Tibial artery (tissue), 4 donors: ENCODE data around the gene ZMIZ1.

Experiments
- DNase-seq, 2 donors: peaks; one replicate each; pipeline ENCODE4 v3.0.0-alpha.2; 2019
- H3K27ac ChIP-seq, 2 donors: fragments of 200-600 bp; sonication (generic) in 1 of 2; 1 replicate in 1 of 2; 2 replicates in 1 of 2; pipeline ENCODE4 v1.5.1; 2018 to 2019; ENCODE audit warnings: mild to moderate bottlenecking in 1 of 2
- H3K27me3 ChIP-seq, 2 donors: fragments of 200-600 bp; sonication (generic) in 1 of 2; one replicate each; pipeline versions ENCODE4 v1.5.1 to v1.6.0; 2016 to 2019
- H3K36me3 ChIP-seq, 3 donors: fragments of 200-600 bp; sonication (generic) in 2 of 3; one replicate each; pipeline ENCODE4 v1.5.1; 2016 to 2019; ENCODE audit warnings: mild to moderate bottlenecking in 2 of 3
- H3K4me1 ChIP-seq, 4 donors: fragments of 200-600 bp; sonication (generic) in 2 of 4; 1 replicate in 3 of 4; 2 replicates in 1 of 4; pipeline ENCODE4 v1.5.1; 2016 to 2019
- H3K4me3 ChIP-seq, 2 donors: fragments of 200-600 bp; sonication (generic) in 1 of 2; 1 replicate in 1 of 2; 2 replicates in 1 of 2; pipeline ENCODE4 v1.5.1; 2018 to 2019; ENCODE audit warnings: mild to moderate bottlenecking in 2 of 2
- H3K9me3 ChIP-seq, 3 donors: fragments of 200-600 bp; sonication (generic) in 1 of 3; one replicate each; pipeline ENCODE4 v1.5.1; 2016 to 2019
- intact Hi-C: fragments of 100-400 bp; cut with DNase I; formaldehyde crosslinking; loops from one replicate; pipeline ENCODE4 v1.15.0; 2023; ENCODE audit warnings: low total_unique reads
- TF ChIP-seq, protein P1 (sequence below), 2 experiments: fragments of 200-600 bp in 1 of 2; fragments of 450-650 bp in 1 of 2; IDR thresholded peaks; one replicate each; pipeline ENCODE4 v1.5.1; 2017 to 2019; ENCODE audit warnings: antibody characterized with exemption in 2 of 2, mild to moderate bottlenecking in 1 of 2, moderate library complexity in 1 of 2

The ZMIZ1 gene

DNA sequence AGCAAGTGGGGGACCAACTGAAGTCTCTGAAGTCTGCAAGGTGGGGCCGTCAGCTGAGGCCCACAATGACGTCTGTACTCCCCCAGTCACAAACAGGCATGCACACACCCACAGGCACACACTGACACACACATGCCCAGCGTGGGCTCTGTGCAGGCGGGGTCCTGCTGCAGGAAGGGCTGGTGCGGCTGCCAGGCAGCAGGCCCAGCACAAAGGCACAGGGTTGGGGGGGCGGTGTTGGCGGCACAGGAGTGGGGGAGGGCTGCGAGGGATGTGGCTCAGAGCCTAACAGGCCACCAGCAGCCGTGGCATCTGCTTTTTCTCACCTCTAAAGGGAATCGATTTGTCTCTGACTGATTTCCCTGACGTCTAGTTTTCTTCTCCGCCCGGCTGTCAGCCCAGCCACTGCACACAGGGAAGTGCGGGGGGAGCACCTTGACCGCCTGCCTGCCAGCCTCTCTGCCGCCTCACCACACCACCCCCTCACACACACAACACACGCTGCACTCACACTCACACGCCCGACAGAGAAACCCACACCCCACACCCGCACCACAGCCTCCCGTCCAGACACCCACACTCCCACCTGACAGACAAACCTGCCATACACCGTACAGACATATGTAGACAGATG lies 43.5 kb upstream of the ZMIZ1 start:
- H3K9me3 ChIP-seq = no peaks in the 10 kb centered on the region
- no peak overlapping the region for H3K27ac ChIP-seq
- intact Hi-C loops = no loop called here
- H3K27me3 ChIP-seq = peaks cover 0 to 9% of the 10 kb centered on the region in 2 donors
- H3K4me1 ChIP-seq = no peaks in the 10 kb centered on the region
- TF ChIP-seq, protein P1, sequence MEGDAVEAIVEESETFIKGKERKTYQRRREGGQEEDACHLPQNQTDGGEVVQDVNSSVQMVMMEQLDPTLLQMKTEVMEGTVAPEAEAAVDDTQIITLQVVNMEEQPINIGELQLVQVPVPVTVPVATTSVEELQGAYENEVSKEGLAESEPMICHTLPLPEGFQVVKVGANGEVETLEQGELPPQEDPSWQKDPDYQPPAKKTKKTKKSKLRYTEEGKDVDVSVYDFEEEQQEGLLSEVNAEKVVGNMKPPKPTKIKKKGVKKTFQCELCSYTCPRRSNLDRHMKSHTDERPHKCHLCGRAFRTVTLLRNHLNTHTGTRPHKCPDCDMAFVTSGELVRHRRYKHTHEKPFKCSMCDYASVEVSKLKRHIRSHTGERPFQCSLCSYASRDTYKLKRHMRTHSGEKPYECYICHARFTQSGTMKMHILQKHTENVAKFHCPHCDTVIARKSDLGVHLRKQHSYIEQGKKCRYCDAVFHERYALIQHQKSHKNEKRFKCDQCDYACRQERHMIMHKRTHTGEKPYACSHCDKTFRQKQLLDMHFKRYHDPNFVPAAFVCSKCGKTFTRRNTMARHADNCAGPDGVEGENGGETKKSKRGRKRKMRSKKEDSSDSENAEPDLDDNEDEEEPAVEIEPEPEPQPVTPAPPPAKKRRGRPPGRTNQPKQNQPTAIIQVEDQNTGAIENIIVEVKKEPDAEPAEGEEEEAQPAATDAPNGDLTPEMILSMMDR (IDR thresholded peaks at IDR 0.05) = no peak
- no peak overlapping the region for H3K4me3 ChIP-seq
- H3K36me3 ChIP-seq = no peaks in the 10 kb centered on the region
- DNase-seq = peak in 1 of 2 donors; percentile 59

DNA sequence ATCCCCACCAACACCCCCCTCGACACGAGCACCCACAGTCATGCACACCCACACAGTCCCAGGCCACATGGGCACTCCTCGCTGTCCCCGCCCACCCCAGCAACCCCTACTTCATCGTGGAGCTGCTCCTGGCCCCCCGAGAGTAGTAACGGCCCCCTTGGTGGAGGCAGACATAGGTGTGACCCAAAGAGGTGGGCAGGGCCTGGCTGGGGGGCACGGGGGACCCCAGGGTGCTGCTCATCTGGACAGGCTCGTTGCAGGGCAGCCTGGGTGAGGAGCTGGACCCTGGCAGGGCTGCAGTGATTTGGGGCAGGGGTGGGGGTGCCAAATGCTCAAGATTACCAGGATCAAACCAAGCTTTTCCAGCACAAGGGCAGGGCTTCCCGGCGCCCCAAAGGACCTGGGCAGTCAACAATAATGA lies 42.4 kb upstream of the ZMIZ1 start:
- H3K4me3 ChIP-seq = no peak overlapping the region
- no peaks in the 10 kb centered on the region for H3K9me3 ChIP-seq
- H3K36me3 ChIP-seq = no peaks in the 10 kb centered on the region
- intact Hi-C loops = no loop called here
- peak in 1 of 2 donors; percentile 52 for DNase-seq
- no peak overlapping the region for H3K27ac ChIP-seq
- TF ChIP-seq, protein P1 (IDR thresholded peaks at IDR 0.05) = no peak
- no peaks in the 10 kb centered on the region for H3K4me1 ChIP-seq
- H3K27me3 ChIP-seq = peaks cover 0 to 9% of the 10 kb centered on the region in 2 donors

DNA sequence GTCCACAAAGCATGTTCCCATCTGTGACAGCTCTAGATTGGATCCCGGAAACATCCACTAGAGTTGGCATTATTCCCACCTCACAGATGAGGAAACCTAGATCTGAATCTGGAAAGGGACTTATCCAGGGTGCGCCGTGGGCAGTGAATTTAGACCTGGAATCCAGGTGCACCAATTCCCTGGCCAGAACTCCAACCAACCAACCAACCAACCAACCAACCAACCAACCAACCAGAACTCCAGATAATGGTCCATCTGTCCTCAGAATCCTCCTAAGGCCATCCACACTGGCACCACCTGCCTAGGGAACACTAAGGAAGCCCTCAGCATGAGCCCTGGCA lies 42.0 kb upstream of the ZMIZ1 start:
- no peaks in the 10 kb centered on the region for H3K36me3 ChIP-seq
- H3K9me3 ChIP-seq = no peaks in the 10 kb centered on the region
- H3K27ac ChIP-seq = no peak overlapping the region
- intact Hi-C loops = no loop called here
- TF ChIP-seq, protein P1 (IDR thresholded peaks at IDR 0.05) = no peak
- peaks cover 0 to 9% of the 10 kb centered on the region in 2 donors for H3K27me3 ChIP-seq
- no peak for DNase-seq
- H3K4me3 ChIP-seq = no peak overlapping the region
- no peaks in the 10 kb centered on the region for H3K4me1 ChIP-seq

GRCh38 chr10:79027147-79028055 lies 41.4 kb upstream of the ZMIZ1 start:
- Histone ChIP-seq H3K27ac (no peak overlapping the region), H3K36me3 (no peaks in the 10 kb centered on the region), H3K27me3 (peaks cover 0 to 9% of the 10 kb centered on the region in 2 donors), H3K9me3 (no peaks in the 10 kb centered on the region), H3K4me1 (no peaks in the 10 kb centered on the region), H3K4me3 (no peak overlapping the region)
- DNase-seq = peak; percentile 2 to 55
- intact Hi-C loops = no loop called here
- TF ChIP-seq, protein P1 (IDR thresholded peaks at IDR 0.05) = no peak

GRCh38 chr10:79028056-79028430 lies 40.7 kb upstream of the ZMIZ1 start:
- Histone ChIP-seq H3K36me3 (no peaks in the 10 kb centered on the region), H3K9me3 (no peaks in the 10 kb centered on the region), H3K27me3 (peaks cover 0 to 9% of the 10 kb centered on the region in 2 donors), H3K4me1 (no peaks in the 10 kb centered on the region), H3K27ac (no peak overlapping the region), H3K4me3 (no peak overlapping the region)
- TF ChIP-seq, protein P1 (IDR thresholded peaks at IDR 0.05) = no peak
- peak in 1 of 2 donors; percentile 16 for DNase-seq
- intact Hi-C loops = no loop called here
